Stomach smooth muscle (tissue), 2 donors: ENCODE results near the gene IPO11.
"Not testable (repeated sequence)": the region's sequence is repeated elsewhere in the genome, so short reads cannot be mapped to it uniquely, and the experiment has no call there.

Experiments used
- H3K27ac ChIP-seq: one replicate; pipeline ENCODE4 v1.7.0; 2013; ENCODE audit warnings: mild to moderate bottlenecking, low read length, inconsistent platforms
- H3K27me3 ChIP-seq, 2 donors: one replicate each; pipeline ENCODE4 v1.7.0; 2013; ENCODE audit warnings: low read length in 2 of 2; ENCODE audit not compliant: insufficient read depth in 2 of 2, control insufficient read depth in 1 of 2
- H3K36me3 ChIP-seq, 2 donors: one replicate each; pipeline ENCODE4 v1.7.0; 2013; ENCODE audit warnings: low read length in 2 of 2; ENCODE audit not compliant: control insufficient read depth in 2 of 2, insufficient read depth in 2 of 2
- H3K4me1 ChIP-seq: one replicate; pipeline ENCODE4 v1.7.0; 2013; ENCODE audit warnings: low read length; ENCODE audit not compliant: control insufficient read depth, insufficient read depth
- H3K4me3 ChIP-seq, 2 donors: one replicate each; pipeline ENCODE4 v1.7.0; 2013; ENCODE audit warnings: low read length in 2 of 2
- H3K9ac ChIP-seq, 2 donors: one replicate each; pipeline ENCODE4 v1.7.0; 2013; ENCODE audit warnings: low read length in 2 of 2, mild to moderate bottlenecking in 1 of 2
- H3K9me3 ChIP-seq, 2 donors: one replicate each; pipeline ENCODE4 v1.7.0; 2013; ENCODE audit warnings: low read length in 2 of 2; ENCODE audit not compliant: control insufficient read depth in 2 of 2
- donor health status: healthy.
- donor health status: Pancreatic carcinoma.

IPO11 gene

DNA sequence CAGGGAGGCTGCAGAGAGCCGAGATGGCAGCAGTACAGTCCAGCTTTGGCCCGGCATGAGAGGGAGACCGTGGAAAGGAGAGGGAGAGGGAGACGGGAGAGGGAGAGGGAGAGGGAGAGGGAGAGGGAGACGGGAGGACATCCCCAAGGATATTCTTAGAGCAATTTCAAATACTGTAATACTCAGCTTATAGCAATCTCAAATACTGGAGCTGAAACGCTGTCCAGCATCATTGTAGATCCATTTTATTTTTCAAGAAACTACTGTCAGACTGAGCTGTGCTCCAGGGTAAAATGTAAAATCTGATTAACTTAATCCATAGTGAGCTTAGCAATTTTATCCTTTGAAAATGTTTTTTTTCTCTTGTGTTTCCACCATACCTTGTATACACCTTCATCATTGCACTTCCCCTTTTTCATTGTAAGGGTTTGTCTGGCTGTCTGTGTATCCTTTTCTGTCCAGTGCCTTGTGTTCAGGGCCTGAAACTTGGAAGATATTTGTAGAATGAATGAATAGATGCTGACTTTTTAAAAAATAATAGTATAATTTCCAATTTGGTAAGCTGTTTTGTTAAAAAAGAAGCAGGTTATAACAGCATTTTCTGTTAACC is 102.1 kb downstream of the IPO11 start:
- Histone ChIP-seq H3K27ac (no peak overlapping the region), H3K4me1 (no peaks in the 10 kb centered on the region), H3K27me3 (no peaks in the 10 kb centered on the region), H3K4me3 (no peak overlapping the region), H3K36me3 (peaks cover 0 to 2% of the 10 kb centered on the region in 2 donors), H3K9ac (no peak overlapping the region), H3K9me3 (no peaks in the 10 kb centered on the region)

DNA sequence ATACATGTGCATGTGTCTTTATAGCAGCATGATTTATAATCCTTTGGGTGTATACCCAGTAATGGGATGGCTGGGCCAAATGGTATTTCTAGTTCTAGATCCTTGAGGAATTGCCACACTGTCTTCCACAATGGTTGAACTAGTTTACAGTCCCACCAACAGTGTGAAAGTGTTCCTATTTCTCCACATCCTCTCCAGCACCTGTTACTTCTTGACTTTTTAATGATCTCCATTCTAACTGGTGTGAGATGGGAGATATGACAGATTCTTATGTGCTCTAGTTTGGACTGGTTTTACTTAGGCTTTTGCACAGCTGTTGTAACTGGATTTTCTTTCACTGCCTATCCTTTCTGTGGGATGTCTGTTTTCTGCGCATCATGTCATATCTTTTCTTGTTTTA is 108.2 kb downstream of the IPO11 start:
- not testable (repeated sequence) for H3K36me3 ChIP-seq, H3K4me1 ChIP-seq, H3K9me3 ChIP-seq, H3K9ac ChIP-seq, H3K27me3 ChIP-seq, H3K27ac ChIP-seq, H3K4me3 ChIP-seq

DNA sequence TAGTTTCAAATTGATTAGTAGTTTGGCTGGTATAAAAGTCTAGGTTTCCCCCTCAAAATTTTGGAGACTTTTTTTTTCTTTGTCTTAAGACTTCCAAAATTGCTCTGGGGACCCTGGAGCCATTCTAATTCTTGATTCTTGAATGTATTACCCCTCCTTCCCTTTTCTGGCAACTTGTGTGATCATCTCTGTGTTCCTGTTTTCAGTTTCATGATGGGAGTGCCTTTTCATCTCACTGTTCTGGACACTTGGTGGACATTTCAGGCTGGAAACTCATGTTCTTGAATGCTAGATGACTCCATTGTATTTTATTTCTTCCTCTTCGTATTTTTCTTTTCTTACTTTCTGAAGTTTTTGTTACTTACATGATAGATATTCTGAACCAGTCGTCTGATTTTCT is 108.8 kb downstream of the IPO11 start:
- H3K9me3 ChIP-seq = no peaks in the 10 kb centered on the region
- H3K27ac ChIP-seq = no peak overlapping the region
- H3K36me3 ChIP-seq = peaks cover 0 to 4% of the 10 kb centered on the region in 2 donors
- no peak overlapping the region for H3K9ac ChIP-seq
- H3K27me3 ChIP-seq = no peaks in the 10 kb centered on the region
- H3K4me3 ChIP-seq = no peak overlapping the region
- no peaks in the 10 kb centered on the region for H3K4me1 ChIP-seq

DNA sequence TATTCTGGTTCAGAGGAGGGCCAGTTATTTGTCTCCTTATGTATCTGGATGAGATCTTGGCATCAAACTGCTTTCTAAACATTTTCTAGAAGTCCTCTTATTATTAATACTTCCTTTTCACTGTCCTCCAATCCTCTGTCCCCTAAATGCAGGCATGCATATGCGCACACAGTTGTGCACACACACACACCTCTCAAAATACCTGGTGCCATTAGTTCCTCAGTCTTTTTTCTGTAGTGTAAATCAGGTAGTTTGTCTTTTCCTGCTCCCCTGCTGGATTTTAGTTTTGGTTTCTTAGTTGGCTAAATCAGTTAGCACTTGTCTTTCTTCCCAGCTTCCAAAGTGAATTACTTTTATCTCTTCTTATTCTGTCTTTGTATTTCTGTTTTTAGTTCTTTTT is 110.2 kb downstream of the IPO11 start:
- no peaks in the 10 kb centered on the region for H3K9me3 ChIP-seq
- no peak overlapping the region for H3K9ac ChIP-seq
- no peak overlapping the region for H3K4me3 ChIP-seq
- H3K27ac ChIP-seq = no peak overlapping the region
- H3K36me3 ChIP-seq = peaks cover 0 to 4% of the 10 kb centered on the region in 2 donors
- H3K27me3 ChIP-seq = no peaks in the 10 kb centered on the region
- H3K4me1 ChIP-seq = no peaks in the 10 kb centered on the region

DNA sequence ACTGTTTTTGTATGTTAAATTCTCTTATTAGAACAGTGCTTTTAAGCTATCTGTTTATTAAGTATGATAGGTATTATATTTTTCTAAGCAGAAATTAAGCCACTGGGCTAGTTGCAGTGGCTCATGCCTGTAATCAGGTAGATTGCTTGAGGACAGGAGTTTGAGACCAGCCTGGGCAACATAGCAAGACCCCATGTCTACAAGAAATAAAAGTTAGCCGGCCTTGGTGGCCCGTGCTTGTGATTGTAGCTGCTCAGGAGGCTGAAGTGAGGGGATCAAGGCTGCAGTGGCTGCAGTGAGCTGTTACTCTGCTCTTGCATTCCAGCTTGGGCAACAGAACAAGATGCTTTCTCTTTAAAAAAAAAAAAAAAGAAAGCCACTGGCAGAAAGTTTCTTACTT is 121.0 kb downstream of the IPO11 start:
- Histone ChIP-seq H3K27ac (no peak overlapping the region), H3K9me3 (no peaks in the 10 kb centered on the region), H3K4me3 (no peak overlapping the region), H3K4me1 (no peaks in the 10 kb centered on the region), H3K36me3 (peaks cover 2 to 6% of the 10 kb centered on the region in 2 donors), H3K27me3 (no peaks in the 10 kb centered on the region), H3K9ac (no peak overlapping the region)

DNA sequence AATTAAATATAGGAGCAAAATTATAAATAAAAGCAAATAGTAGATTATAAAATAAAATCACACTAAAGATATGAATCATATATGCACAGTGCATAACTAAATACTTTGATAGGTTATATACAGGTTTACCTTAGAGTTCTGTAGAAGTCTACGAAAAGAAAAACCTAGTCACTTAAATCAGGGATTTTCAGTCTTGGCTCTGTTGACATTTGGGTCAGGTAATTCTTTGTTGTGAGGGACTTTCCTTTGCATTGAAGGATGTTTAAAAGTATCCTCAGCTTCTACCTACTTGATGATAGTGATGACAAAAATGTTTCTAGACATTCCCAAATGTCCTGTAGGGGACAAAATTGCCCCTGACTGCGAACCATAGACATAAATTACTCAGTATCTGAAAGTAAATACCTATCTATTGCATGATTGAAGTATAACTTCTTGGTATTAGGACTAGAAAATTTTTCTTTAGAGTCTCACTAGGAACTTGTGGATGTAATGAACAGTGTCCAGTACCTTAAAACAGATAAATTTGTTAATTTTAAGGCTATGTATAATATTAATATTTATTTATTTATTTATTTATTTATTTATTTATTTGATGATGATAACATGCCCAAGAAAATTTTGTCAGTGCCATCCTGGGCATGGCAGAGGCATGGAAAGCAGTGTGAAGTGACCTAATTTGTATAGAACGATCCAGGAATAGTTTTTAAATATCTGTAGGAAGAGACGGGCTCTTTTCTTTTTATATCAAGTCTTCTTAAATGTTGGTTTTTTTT is 122.1 kb downstream of the IPO11 start:
- Histone ChIP-seq H3K9ac (no peak overlapping the region), H3K27me3 (no peaks in the 10 kb centered on the region), H3K27ac (no peak overlapping the region), H3K4me1 (no peaks in the 10 kb centered on the region), H3K4me3 (no peak overlapping the region), H3K9me3 (no peaks in the 10 kb centered on the region), H3K36me3 (peaks cover 4 to 6% of the 10 kb centered on the region in 2 donors)

DNA sequence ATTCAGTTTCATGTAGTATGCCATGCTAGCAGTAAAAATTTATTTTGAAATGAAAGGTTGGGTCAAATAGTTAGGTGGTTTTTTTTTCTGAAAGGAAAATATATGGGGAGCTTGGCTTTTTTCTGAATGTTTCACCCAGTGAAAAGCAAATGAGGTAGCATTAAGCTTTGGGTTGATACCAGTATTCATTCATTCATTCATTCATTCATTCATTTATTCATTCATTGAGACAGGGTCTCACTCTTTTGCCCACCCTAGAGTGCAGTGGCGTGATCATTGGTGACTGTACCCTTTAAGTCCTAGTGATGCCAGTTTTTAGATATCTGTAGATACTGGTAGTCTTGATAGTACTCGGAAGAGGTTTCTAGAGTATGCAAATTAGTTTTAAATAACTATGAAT is 123.7 kb downstream of the IPO11 start:
- H3K9ac ChIP-seq = no peak overlapping the region
- peaks cover 0 to 4% of the 10 kb centered on the region in 2 donors for H3K36me3 ChIP-seq
- no peaks in the 10 kb centered on the region for H3K9me3 ChIP-seq
- no peak overlapping the region for H3K27ac ChIP-seq
- no peaks in the 10 kb centered on the region for H3K27me3 ChIP-seq
- no peaks in the 10 kb centered on the region for H3K4me1 ChIP-seq
- H3K4me3 ChIP-seq = no peak overlapping the region

DNA sequence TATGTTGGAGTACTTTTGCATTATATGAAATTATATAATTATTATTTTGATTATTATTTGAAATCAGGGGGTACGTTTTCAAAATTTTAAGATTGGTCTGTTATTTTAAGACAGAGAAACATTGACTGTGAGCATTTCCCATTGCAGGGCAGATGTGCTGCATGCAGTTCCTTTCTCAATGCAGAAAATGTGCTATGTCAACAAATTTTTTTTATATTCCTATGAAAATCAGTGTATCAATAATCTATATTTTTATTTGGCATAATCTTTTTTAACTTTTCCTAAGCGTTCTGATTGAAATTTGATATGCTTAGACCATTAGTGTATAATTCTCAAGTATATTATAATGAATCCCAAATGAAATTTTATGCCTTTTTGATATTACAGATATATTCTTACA is 124.2 kb downstream of the IPO11 start:
- Histone ChIP-seq H3K27ac (no peak overlapping the region), H3K9me3 (no peaks in the 10 kb centered on the region), H3K27me3 (no peaks in the 10 kb centered on the region), H3K9ac (no peak overlapping the region), H3K36me3 (peaks cover 0 to 4% of the 10 kb centered on the region in 2 donors), H3K4me1 (no peaks in the 10 kb centered on the region), H3K4me3 (no peak overlapping the region)

DNA sequence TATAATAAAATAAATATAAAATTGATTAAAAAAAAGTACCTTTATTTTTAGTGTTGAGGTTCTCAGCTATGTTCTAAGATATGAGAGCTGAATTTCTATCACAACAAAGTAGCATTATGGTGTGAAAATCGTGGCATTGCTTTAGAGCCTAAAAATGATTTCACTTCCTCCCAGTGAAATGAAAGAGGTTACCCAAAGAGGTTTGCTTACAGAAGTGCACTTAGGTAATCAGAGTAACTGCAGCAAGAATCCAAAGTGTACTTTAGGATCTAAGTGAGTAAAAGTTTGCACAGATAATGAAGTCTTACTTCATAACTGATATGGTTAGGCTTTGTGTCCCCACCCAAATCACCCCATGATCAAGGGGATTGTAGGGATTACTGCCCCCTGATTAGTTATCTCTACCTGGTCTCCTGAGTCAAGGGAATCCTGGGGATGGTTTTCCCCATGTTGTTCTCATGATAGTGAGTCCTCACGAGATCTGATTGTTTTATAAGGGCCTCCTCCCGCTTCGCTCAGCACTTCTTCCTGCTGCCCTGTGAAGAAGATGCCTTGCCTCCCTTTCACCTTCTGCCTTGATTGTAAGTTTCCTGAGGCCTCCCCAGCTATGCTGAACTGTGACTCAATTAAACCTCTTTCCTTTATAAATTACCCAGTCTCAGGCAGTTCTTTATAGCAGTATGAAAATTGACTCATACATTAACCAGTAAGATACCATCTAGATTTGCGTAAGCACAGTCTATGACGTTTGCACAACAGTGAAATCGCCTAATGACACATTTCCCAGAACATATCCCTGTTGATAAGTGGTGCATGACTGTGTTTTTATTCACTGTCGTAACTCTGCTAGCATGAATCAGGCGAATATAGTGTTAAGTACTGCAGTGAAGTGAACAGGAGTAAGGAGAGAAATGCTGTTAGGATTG is 125.7 kb downstream of the IPO11 start:
- H3K27me3 ChIP-seq = no peaks in the 10 kb centered on the region
- no peak overlapping the region for H3K4me3 ChIP-seq
- no peak overlapping the region for H3K9ac ChIP-seq
- no peaks in the 10 kb centered on the region for H3K4me1 ChIP-seq
- no peaks in the 10 kb centered on the region for H3K9me3 ChIP-seq
- no peak overlapping the region for H3K27ac ChIP-seq
- peaks cover 0 to 4% of the 10 kb centered on the region in 2 donors for H3K36me3 ChIP-seq

DNA sequence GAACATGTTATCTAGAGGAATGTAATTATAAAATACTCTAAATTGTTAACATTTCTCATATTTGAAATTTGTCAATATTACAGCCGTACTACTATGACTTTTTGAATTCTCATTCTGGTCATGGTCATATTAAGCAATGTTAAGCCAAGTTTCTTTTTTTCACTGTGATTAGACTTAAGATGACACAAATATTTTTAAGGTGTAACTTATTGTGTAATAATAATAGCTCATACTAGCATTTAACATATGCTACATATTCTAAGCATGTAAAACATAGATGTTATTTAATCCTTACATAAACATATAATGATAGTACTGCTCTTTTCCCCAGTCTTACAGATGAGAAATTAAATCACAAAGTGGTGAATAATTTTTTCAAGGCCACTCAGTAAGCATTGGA is 130.2 kb downstream of the IPO11 start:
- H3K9ac ChIP-seq = no peak overlapping the region
- no peaks in the 10 kb centered on the region for H3K27me3 ChIP-seq
- peaks cover 0 to 4% of the 10 kb centered on the region in 2 donors for H3K36me3 ChIP-seq
- no peak overlapping the region for H3K27ac ChIP-seq
- H3K9me3 ChIP-seq = no peaks in the 10 kb centered on the region
- no peak overlapping the region for H3K4me3 ChIP-seq
- H3K4me1 ChIP-seq = no peaks in the 10 kb centered on the region
